ENCODE data around the gene OR2AG1. TPM values are rescaled to one million over a fixed set of nuclear protein-coding genes. Genes with fewer than 3 reads are reported as not detected.

The OR2AG1 gene, protein sequence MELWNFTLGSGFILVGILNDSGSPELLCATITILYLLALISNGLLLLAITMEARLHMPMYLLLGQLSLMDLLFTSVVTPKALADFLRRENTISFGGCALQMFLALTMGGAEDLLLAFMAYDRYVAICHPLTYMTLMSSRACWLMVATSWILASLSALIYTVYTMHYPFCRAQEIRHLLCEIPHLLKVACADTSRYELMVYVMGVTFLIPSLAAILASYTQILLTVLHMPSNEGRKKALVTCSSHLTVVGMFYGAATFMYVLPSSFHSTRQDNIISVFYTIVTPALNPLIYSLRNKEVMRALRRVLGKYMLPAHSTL
- not detected in 2 replicates for total RNA-seq

DNA sequence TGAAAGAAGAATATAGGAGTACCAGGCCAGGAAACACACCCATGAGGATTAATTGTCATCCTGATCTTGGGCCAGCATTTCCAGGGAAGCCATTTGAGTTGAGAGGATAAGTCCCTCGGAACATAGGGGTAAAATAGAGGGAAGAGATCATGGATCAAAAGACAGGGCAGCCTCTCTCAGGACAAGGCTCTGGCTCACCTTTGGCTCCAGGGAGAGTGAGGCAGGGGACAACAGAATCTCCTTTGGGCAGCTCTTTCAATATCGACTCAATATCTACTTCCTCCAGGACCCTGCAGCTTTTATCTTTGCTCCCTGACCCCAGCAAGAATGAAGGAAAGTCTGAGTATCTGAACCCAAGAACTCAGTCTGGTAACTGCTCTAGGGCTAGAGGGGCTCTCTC lies at the start of gene OR2AG1:
Gene OR2AG1, plus strand, starts transcription at position 301 of the 400 bp plus-strand sequence. CDS start 2,018 bp downstream, outside the sequence.

DNA sequence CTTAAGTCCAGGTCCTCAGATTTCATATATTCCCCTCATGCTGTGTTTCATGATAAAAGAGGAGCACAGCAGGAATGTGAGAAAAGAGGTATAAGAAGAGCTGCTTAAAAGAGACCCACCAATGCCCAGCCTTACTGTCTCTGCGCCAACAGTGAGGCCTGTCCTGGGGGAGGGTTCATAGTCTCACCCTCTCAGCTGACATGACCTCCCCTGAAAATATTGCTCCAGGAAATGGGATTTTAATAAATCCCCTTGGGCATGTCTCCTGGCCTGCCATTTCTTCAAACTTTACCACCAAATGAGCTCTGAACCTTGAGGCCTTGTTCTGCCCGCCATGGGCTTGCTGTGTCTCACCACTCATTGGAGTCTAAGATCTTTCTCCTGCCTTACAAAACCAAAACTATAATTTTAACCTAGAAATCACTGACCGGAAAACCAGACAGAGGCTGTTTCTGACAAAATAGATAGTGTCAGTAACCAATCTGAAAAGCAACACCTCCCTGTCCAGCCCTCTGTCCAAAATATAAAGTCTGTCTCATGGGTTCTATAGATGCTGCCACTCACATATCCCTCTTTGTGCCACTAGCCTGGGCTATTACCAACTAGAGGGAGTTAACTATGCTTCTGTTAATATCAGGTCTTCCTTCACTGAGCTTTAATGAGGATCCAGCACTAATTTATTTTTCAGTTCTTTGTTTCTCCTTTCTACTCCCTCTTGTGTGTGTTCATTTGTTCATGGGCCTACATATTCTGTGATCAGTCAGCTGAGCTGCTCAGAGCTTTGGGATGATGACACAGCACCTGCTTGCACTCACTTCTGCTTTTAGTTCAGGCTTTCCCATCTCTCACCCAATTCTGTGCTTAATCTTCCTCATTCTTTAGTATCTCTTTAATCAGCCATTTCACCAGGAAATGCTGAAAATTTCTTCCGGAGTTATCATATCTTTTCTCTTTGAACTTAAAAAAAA lies 10.6 kb upstream of the OR2AG1 start, which contains the start of gene OR2AG2:
Gene OR2AG2, minus strand, starts transcription at position 51 of the 968 bp plus-strand sequence. CDS start 3,019 bp downstream, outside the sequence.

DNA sequence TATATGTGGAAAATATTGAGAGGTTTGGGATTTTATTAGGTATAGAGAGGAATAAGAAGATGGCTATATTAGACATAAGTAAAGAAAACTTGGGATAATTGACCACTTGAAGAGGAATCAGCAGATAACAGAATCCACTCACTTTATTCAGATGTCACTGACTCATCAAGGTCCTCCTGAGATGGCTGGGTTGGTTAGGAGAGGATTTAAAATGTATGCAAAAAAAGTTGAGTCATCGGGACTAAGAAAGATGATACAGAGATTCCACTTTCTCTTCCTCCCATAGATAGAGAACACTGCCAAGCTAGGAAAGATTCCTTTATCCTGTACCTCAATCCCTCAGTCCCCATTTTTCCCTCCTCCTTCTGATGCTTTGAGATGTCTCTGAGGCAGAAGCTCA lies 16.6 kb downstream of the OR2AG1 start, which contains the start of gene OR6A2:
Gene OR6A2, minus strand, starts transcription at position 288 of the 400 bp plus-strand sequence. CDS start 3,981 bp downstream, outside the sequence.

Other genes with a start within 250 kb of the OR2AG1 start
- 12.5 and 12.8 TPM in 2 replicates for gene RRP8, start 179.4 kb upstream of the OR2AG1 start, total RNA-seq
- 216 and 230 TPM in 2 replicates for gene ILK, start 179.2 kb upstream of the OR2AG1 start, total RNA-seq
- gene TAF10, start 170.8 kb upstream of the OR2AG1 start, total RNA-seq: 27.7 and 38.3 TPM in 2 replicates
- gene TPP1, start 163.6 kb upstream of the OR2AG1 start, total RNA-seq: 69.9 and 101 TPM in 2 replicates
- 42.3 and 53.2 TPM in 2 replicates for gene DCHS1, start 127.2 kb upstream of the OR2AG1 start, total RNA-seq
- gene MRPL17, start 99.7 kb upstream of the OR2AG1 start, total RNA-seq: 28.4 and 39.6 TPM in 2 replicates
- gene OR2AG2, start 11.0 kb upstream of the OR2AG1 start, total RNA-seq: 0.12 and 0.16 TPM in 2 replicates
- gene OR6A2, start 16.7 kb downstream of the OR2AG1 start, total RNA-seq: 0.32 and 0.49 TPM in 2 replicates
- not detected in 2 replicates for gene OR10A5, start 62.7 kb downstream of the OR2AG1 start, total RNA-seq
- gene OR10A2, start 80.0 kb downstream of the OR2AG1 start, total RNA-seq: not detected in 2 replicates
- gene OR10A4, start 93.6 kb downstream of the OR2AG1 start, total RNA-seq: not detected in 2 replicates
- gene OR2D2, start 109.5 kb downstream of the OR2AG1 start, total RNA-seq: 0.32 and 0.61 TPM in 2 replicates
- not detected in 2 replicates for gene OR2D3, start 138.0 kb downstream of the OR2AG1 start, total RNA-seq
- gene ZNF215, start 143.4 kb downstream of the OR2AG1 start, total RNA-seq: 5.7 and 7.4 TPM in 2 replicates
- 2.1 and 4.7 TPM in 2 replicates for gene ZNF214, start 237.3 kb downstream of the OR2AG1 start, total RNA-seq
- 0.16 and 0.24 TPM in 2 replicates for gene NLRP14, start 237.5 kb downstream of the OR2AG1 start, total RNA-seq